Mononuclear cell (primary cell): ENCODE data around the gene SHISA7. TPM values are rescaled to one million over a fixed set of nuclear protein-coding genes. Genes with fewer than 3 reads are reported as not detected.
A peak's percentile ranks its signal among the peaks of the same experiment; 100 is the strongest.

Experiments
- H3K27me3 ChIP-seq: 2 replicates; pipeline ENCODE4 v1.6.0; 2011; ENCODE audit warnings: low read length, control low read depth; ENCODE audit not compliant: insufficient read depth
- H3K4me1 ChIP-seq: 2 replicates; pipeline ENCODE4 v1.5.1; 2011; ENCODE audit warnings: mild to moderate bottlenecking, low read length, control low read depth; ENCODE audit not compliant: insufficient read depth
- H3K4me3 ChIP-seq: 2 replicates; pipeline ENCODE4 v1.5.1; 2011; ENCODE audit warnings: mild to moderate bottlenecking, low read length, moderate library complexity
- H3K9me3 ChIP-seq: 2 replicates; pipeline ENCODE4 v1.5.1; 2011; ENCODE audit warnings: low read depth, mild to moderate bottlenecking, control low read depth, low read length
- total RNA-seq: library from RNA; depleted of rRNA; stranded (reverse); fragments of >200 nt; gene quantifications from one replicate; pipeline ENCODE4 v1.2.3, GENCODE V29; 2012

SHISA7 gene
- total RNA-seq, 1 donor: not detected

- peak within 1 kb of the TSS; percentile 41 for H3K4me3 ChIP-seq
- H3K9me3 ChIP-seq: no peaks in the 10 kb centered on the region
- no peaks in the 10 kb centered on the region for H3K27me3 ChIP-seq
- peaks cover 12% of the 10 kb centered on the region for H3K4me1 ChIP-seq
Observed at GRCh38 chr19:55484593-55485438, 41.7 kb upstream of the SHISA7 start, which contains the start of gene NAT14. Gene NAT14 (plus strand): TSS chr19:55485188. CDS start chr19:55485709, 521 bp downstream.

- H3K4me1 ChIP-seq: peaks cover 12% of the 10 kb centered on the region
- no peaks in the 10 kb centered on the region for H3K9me3 ChIP-seq
- no peak overlapping the region for H3K4me3 ChIP-seq
- no peaks in the 10 kb centered on the region for H3K27me3 ChIP-seq
Observed at GRCh38 chr19:55483706-55484592, 40.8 kb upstream of the SHISA7 start.

GRCh38 chr19:55482967-55483705 is 40.0 kb upstream of the SHISA7 start:
- H3K27me3 ChIP-seq: no peaks in the 10 kb centered on the region
- peaks cover 13% of the 10 kb centered on the region for H3K4me1 ChIP-seq
- H3K9me3 ChIP-seq: no peaks in the 10 kb centered on the region
- no peak overlapping the region for H3K4me3 ChIP-seq

GRCh38 chr19:55482156-55482961 is 39.3 kb upstream of the SHISA7 start:
- Histone ChIP-seq H3K4me1 (peaks cover 21% of the 10 kb centered on the region), H3K4me3 (no peak overlapping the region), H3K27me3 (no peaks in the 10 kb centered on the region), H3K9me3 (no peaks in the 10 kb centered on the region)

GRCh38 chr19:55481794-55482155 is 38.7 kb upstream of the SHISA7 start:
- Histone ChIP-seq H3K9me3 (no peaks in the 10 kb centered on the region), H3K27me3 (no peaks in the 10 kb centered on the region), H3K4me3 (no peak overlapping the region), H3K4me1 (peaks cover 26% of the 10 kb centered on the region)

- no peaks in the 10 kb centered on the region for H3K27me3 ChIP-seq
- H3K4me3 ChIP-seq: no peak overlapping the region
- H3K9me3 ChIP-seq: no peaks in the 10 kb centered on the region
- H3K4me1 ChIP-seq: peaks cover 26% of the 10 kb centered on the region
Observed at GRCh38 chr19:55481148-55481793, 38.2 kb upstream of the SHISA7 start.

- Histone ChIP-seq H3K4me3 (no peak overlapping the region), H3K9me3 (no peaks in the 10 kb centered on the region), H3K4me1 (peaks cover 28% of the 10 kb centered on the region), H3K27me3 (no peaks in the 10 kb centered on the region)
Observed at GRCh38 chr19:55479451-55480230, 36.5 kb upstream of the SHISA7 start.

GRCh38 chr19:55479045-55479444 is 35.9 kb upstream of the SHISA7 start:
- no peaks in the 10 kb centered on the region for H3K9me3 ChIP-seq
- no peaks in the 10 kb centered on the region for H3K27me3 ChIP-seq
- no peak overlapping the region for H3K4me3 ChIP-seq
- peaks cover 23% of the 10 kb centered on the region for H3K4me1 ChIP-seq

GRCh38 chr19:55478364-55478763 is 35.3 kb upstream of the SHISA7 start:
- Histone ChIP-seq H3K27me3 (no peaks in the 10 kb centered on the region), H3K4me1 (peaks cover 21% of the 10 kb centered on the region), H3K4me3 (no peak overlapping the region), H3K9me3 (no peaks in the 10 kb centered on the region)

GRCh38 chr19:55477905-55478304 is 34.8 kb upstream of the SHISA7 start:
- Histone ChIP-seq H3K27me3 (no peaks in the 10 kb centered on the region), H3K9me3 (no peaks in the 10 kb centered on the region), H3K4me1 (peaks cover 21% of the 10 kb centered on the region), H3K4me3 (no peak overlapping the region)

- Histone ChIP-seq H3K4me3 (peak within 1 kb of the TSS; percentile 63), H3K4me1 (peaks cover 21% of the 10 kb centered on the region), H3K27me3 (no peaks in the 10 kb centered on the region), H3K9me3 (no peaks in the 10 kb centered on the region)
Observed at GRCh38 chr19:55476100-55476775, 33.1 kb upstream of the SHISA7 start, which contains the start of gene ZNF628. Gene ZNF628 (plus strand): TSS chr19:55476617. CDS start chr19:55479911, 3,294 bp downstream.

GRCh38 chr19:55474269-55475265 is 31.5 kb upstream of the SHISA7 start:
- Histone ChIP-seq H3K9me3 (no peaks in the 10 kb centered on the region), H3K27me3 (no peaks in the 10 kb centered on the region), H3K4me1 (peaks cover 21% of the 10 kb centered on the region), H3K4me3 (no peak overlapping the region)
